Right cardiac atrium (tissue), 5 donors: Measurements from ENCODE around the gene ITM2A. TPM values are rescaled to one million over a fixed set of nuclear protein-coding genes. Genes with fewer than 3 reads are reported as not detected.

ENCODE experiments used
- polyA plus RNA-seq: library from polyadenylated mRNA; stranded (reverse); fragments of 200-250 nt; gene quantifications from one replicate; pipeline ENCODE4 v1.2.3, GENCODE V29; 2013
- total RNA-seq, 4 donors: library from RNA; stranded (reverse); fragmentation: NEBNext Ultra II Directional; extraction: Animal tissue kit (Norgen Biotek cat#: 25700); gene quantifications; one replicate each; pipeline ENCODE4 v1.2.1, GENCODE V29; 2021
- donor health status: healthy with polysubstance abuse.
- donor health status: DM: no; HTN: yes; CAD: no.
- donor health status: DM: no; HTN: no; CAD: no.
- donor health status: DM: no; HTN: yes; CAD: no; lungs with severe emphysema.
- donor health status: DM: yes; HTN: yes; CAD: no.

Gene ITM2A
- total and polyA plus RNA-seq, 5 donors = 76.3 to 174 (median 135) TPM

Other genes with a start within 250 kb of the ITM2A start
- gene GPR174, start 222.6 kb downstream of the ITM2A start, total RNA-seq = under 1 TPM; 0.11 to 0.43 (median 0.22) TPM
- 0.05 TPM for gene GPR174, start 222.6 kb downstream of the ITM2A start, polyA plus RNA-seq